Fibroblast of lung (primary cell): Measurements from ENCODE around the gene DHRS7C.

Experiments used
- CTCF ChIP-seq, 2 donors: IDR thresholded peaks in 1 of 2; conservative IDR thresholded peaks in 1 of 2; 1 replicate in 1 of 2; 2 replicates in 1 of 2; pipeline ENCODE4 v1.5.1; 2011 to 2012; ENCODE audit warnings: low read length in 2 of 2, control low read depth in 1 of 2, inconsistent platforms in 1 of 2, low read depth in 1 of 2, mild to moderate bottlenecking in 1 of 2
- EZH2 ChIP-seq: IDR thresholded peaks from 2 replicates; pipeline ENCODE4 v1.5.1; 2012; ENCODE audit warnings: low read length, control low read depth, mild to moderate bottlenecking; ENCODE audit errors: missing control alignments

- no peak for TF ChIP-seq CTCF (conservative IDR thresholded peaks at IDR 0.05 in 1 of 2, IDR thresholded peaks at IDR 0.05 in 1 of 2; ENCODE audit: low read depth in 1 of 2, low read length in 2 of 2)
- TF ChIP-seq EZH2: no peak
Observed at GRCh38 chr17:9816472-9816871, 25.1 kb upstream of the DHRS7C start.
